ENCODE measurements around the gene LDLRAD4. TPM values are rescaled to one million over a fixed set of nuclear protein-coding genes. Genes with fewer than 3 reads are reported as not detected.

Gene LDLRAD4
- total RNA-seq, 1 experiment from 2014 or later: 15.5 TPM

- in situ Hi-C loops (cut with HindIII; ENCODE audit: low pct_unique_long_range_greater_than_20kb, low sequenced_read_pairs): no loop called here
- no peak for DNase-seq (ENCODE audit: low read depth, low spot score)
These were observed 292.0 kb downstream of the LDLRAD4 start for GRCh38 chr18:13510594-13510993.

- in situ Hi-C loops (cut with HindIII; ENCODE audit: low pct_unique_long_range_greater_than_20kb, low sequenced_read_pairs): no loop called here
- no peak for DNase-seq (ENCODE audit: low read depth, low spot score)
These were observed 293.5 kb downstream of the LDLRAD4 start for GRCh38 chr18:13511961-13512577.

- no peak for DNase-seq (ENCODE audit: low read depth, low spot score)
- in situ Hi-C loops (cut with HindIII; ENCODE audit: low pct_unique_long_range_greater_than_20kb, low sequenced_read_pairs): no loop called here
These were observed 294.5 kb downstream of the LDLRAD4 start for GRCh38 chr18:13513021-13513420.

GRCh38 chr18:13513481-13513880 lies 294.9 kb downstream of the LDLRAD4 start:
- in situ Hi-C loops (cut with HindIII; ENCODE audit: low pct_unique_long_range_greater_than_20kb, low sequenced_read_pairs): no loop called here
- DNase-seq (ENCODE audit: low read depth, low spot score): no peak

- no peak for DNase-seq (ENCODE audit: low read depth, low spot score)
- in situ Hi-C loops (cut with HindIII; ENCODE audit: low pct_unique_long_range_greater_than_20kb, low sequenced_read_pairs): no loop called here
These were observed 296.0 kb downstream of the LDLRAD4 start for GRCh38 chr18:13514558-13514957.

- in situ Hi-C loops (cut with HindIII; ENCODE audit: low pct_unique_long_range_greater_than_20kb, low sequenced_read_pairs): no loop called here
- DNase-seq (ENCODE audit: low read depth, low spot score): no peak
These were observed 298.3 kb downstream of the LDLRAD4 start for GRCh38 chr18:13516855-13517254.

GRCh38 chr18:13517369-13517768 lies 298.8 kb downstream of the LDLRAD4 start:
- in situ Hi-C loops (cut with HindIII; ENCODE audit: low pct_unique_long_range_greater_than_20kb, low sequenced_read_pairs): no loop called here
- DNase-seq (ENCODE audit: low read depth, low spot score): no peak

- no peak for DNase-seq (ENCODE audit: low read depth, low spot score)
These were observed 299.8 kb downstream of the LDLRAD4 start for GRCh38 chr18:13518382-13518781.

GRCh38 chr18:13520306-13520705 lies 301.7 kb downstream of the LDLRAD4 start:
- DNase-seq (ENCODE audit: low read depth, low spot score): no peak
- in situ Hi-C loops (cut with HindIII; ENCODE audit: low pct_unique_long_range_greater_than_20kb, low sequenced_read_pairs): no loop called here

More at GRCh38 chr18:13518382-13518781, 299.8 kb downstream of the LDLRAD4 start:
- in situ Hi-C loops (cut with HindIII; ENCODE audit: low pct_unique_long_range_greater_than_20kb, low sequenced_read_pairs): no loop called here

GRCh38 chr18:13520741-13521140 lies 302.2 kb downstream of the LDLRAD4 start:
- DNase-seq (ENCODE audit: low read depth, low spot score): no peak
- in situ Hi-C loops (cut with HindIII; ENCODE audit: low pct_unique_long_range_greater_than_20kb, low sequenced_read_pairs): no loop called here

- DNase-seq (ENCODE audit: low read depth, low spot score): peak; percentile 3
- in situ Hi-C loops (cut with HindIII; ENCODE audit: low pct_unique_long_range_greater_than_20kb, low sequenced_read_pairs): no loop called here
These were observed 302.9 kb downstream of the LDLRAD4 start for GRCh38 chr18:13521418-13521817.

GRCh38 chr18:13522256-13522655 lies 303.7 kb downstream of the LDLRAD4 start:
- DNase-seq (ENCODE audit: low read depth, low spot score): no peak
- in situ Hi-C loops (cut with HindIII; ENCODE audit: low pct_unique_long_range_greater_than_20kb, low sequenced_read_pairs): no loop called here

GRCh38 chr18:13522861-13523660 lies 304.5 kb downstream of the LDLRAD4 start:
- no peak for DNase-seq (ENCODE audit: low read depth, low spot score)
- in situ Hi-C loops (cut with HindIII; ENCODE audit: low pct_unique_long_range_greater_than_20kb, low sequenced_read_pairs): no loop called here

GRCh38 chr18:13524054-13524453 lies 305.5 kb downstream of the LDLRAD4 start:
- in situ Hi-C loops (cut with HindIII; ENCODE audit: low pct_unique_long_range_greater_than_20kb, low sequenced_read_pairs): no loop called here
- DNase-seq (ENCODE audit: low read depth, low spot score): no peak

GRCh38 chr18:13524811-13525210 lies 306.3 kb downstream of the LDLRAD4 start:
- DNase-seq (ENCODE audit: low read depth, low spot score): no peak
- in situ Hi-C loops (cut with HindIII; ENCODE audit: low pct_unique_long_range_greater_than_20kb, low sequenced_read_pairs): no loop called here

- in situ Hi-C loops (cut with HindIII; ENCODE audit: low pct_unique_long_range_greater_than_20kb, low sequenced_read_pairs): no loop called here
- no peak for DNase-seq (ENCODE audit: low read depth, low spot score)
These were observed 306.9 kb downstream of the LDLRAD4 start for GRCh38 chr18:13525381-13526029.

- in situ Hi-C loops (cut with HindIII; ENCODE audit: low pct_unique_long_range_greater_than_20kb, low sequenced_read_pairs): no loop called here
- DNase-seq (ENCODE audit: low read depth, low spot score): no peak
These were observed 308.0 kb downstream of the LDLRAD4 start for GRCh38 chr18:13526519-13526918.

- DNase-seq (ENCODE audit: low read depth, low spot score): no peak
- in situ Hi-C loops (cut with HindIII; ENCODE audit: low pct_unique_long_range_greater_than_20kb, low sequenced_read_pairs): no loop called here
These were observed 308.7 kb downstream of the LDLRAD4 start for GRCh38 chr18:13527256-13527655.

GRCh38 chr18:13527730-13528129 lies 309.2 kb downstream of the LDLRAD4 start:
- in situ Hi-C loops (cut with HindIII; ENCODE audit: low pct_unique_long_range_greater_than_20kb, low sequenced_read_pairs): no loop called here
- DNase-seq (ENCODE audit: low read depth, low spot score): no peak

Measured in SK-MEL-5 (cell line).